HepG2 (cell line): ENCODE measurements around the gene ZNF526. TPM values are rescaled to one million over a fixed set of nuclear protein-coding genes. Genes with fewer than 3 reads are reported as not detected.
A peak's percentile ranks its signal among the peaks of the same experiment; 100 is the strongest.

Experiments
- CEBPG ChIP-seq: IDR thresholded peaks from 2 replicates; pipeline ENCODE4 v1.6.1; 2016
- GABPB1 ChIP-seq: IDR thresholded peaks from 2 replicates; pipeline ENCODE4 v1.6.1; 2016; ENCODE audit warnings: mild to moderate bottlenecking, missing genetic modification reagents, moderate library complexity, missing compliant biosample characterization
- KLF16 ChIP-seq, 2 experiments: sonication (generic) in 1 of 2; formaldehyde crosslinking in 1 of 2; IDR thresholded peaks; 2 replicates each; pipeline versions ENCODE4 v1.6.1 to v1.8.0; 2016 to 2023; ENCODE audit warnings: missing genetic modification reagents in 2 of 2, missing compliant biosample characterization in 1 of 2
- MAFK ChIP-seq, 2 experiments: IDR thresholded peaks in 1 of 2; conservative IDR thresholded peaks in 1 of 2; 2 replicates each; pipeline ENCODE4 v1.6.1; 2011; ENCODE audit warnings: improper control_type of control experiment in 2 of 2, low read length in 2 of 2
- MXD4 ChIP-seq: IDR thresholded peaks from 2 replicates; pipeline ENCODE4 v1.6.1; 2016; ENCODE audit warnings: mild to moderate bottlenecking, missing biosample characterization, missing genetic modification reagents
- PAF1 ChIP-seq: IDR thresholded peaks from 2 replicates; pipeline ENCODE4 v1.6.1; 2016; ENCODE audit warnings: missing genetic modification reagents, missing compliant biosample characterization
- SAP130 ChIP-seq: IDR thresholded peaks from 2 replicates; pipeline ENCODE4 v1.6.1; 2016; ENCODE audit warnings: low read depth
- XBP1 ChIP-seq: sonication (generic); formaldehyde crosslinking; IDR thresholded peaks from 2 replicates; pipeline ENCODE4 v1.5.0; 2020; ENCODE audit warnings: missing genetic modification reagents
- ZFP62 ChIP-seq: sonication (generic); formaldehyde crosslinking; IDR thresholded peaks from 2 replicates; pipeline ENCODE4 v1.4.0; 2020; ENCODE audit warnings: missing genetic modification reagents
- ZNF556 ChIP-seq: sonication (generic); formaldehyde crosslinking; IDR thresholded peaks from 2 replicates; pipeline ENCODE4 v1.4.0; 2020; ENCODE audit warnings: mild to moderate bottlenecking, missing genetic modification reagents, borderline replicate concordance
- ZNF619 ChIP-seq: sonication (generic); formaldehyde crosslinking; IDR thresholded peaks from 2 replicates; pipeline ENCODE4 v1.4.0; 2020; ENCODE audit warnings: mild to moderate bottlenecking, missing genetic modification reagents
- ZNF687 ChIP-seq: sonication (generic); formaldehyde crosslinking; IDR thresholded peaks from 2 replicates; pipeline ENCODE4 v1.5.1; 2020; ENCODE audit warnings: mild to moderate bottlenecking, missing genetic modification reagents, moderate library complexity
- ZNF775 ChIP-seq: sonication (generic); formaldehyde crosslinking; IDR thresholded peaks from 2 replicates; pipeline ENCODE4 v1.4.0; 2020; ENCODE audit warnings: missing genetic modification reagents, mild to moderate bottlenecking, moderate library complexity, borderline replicate concordance
- ZNF883 ChIP-seq: sonication (generic); formaldehyde crosslinking; IDR thresholded peaks from 2 replicates; pipeline ENCODE4 v1.5.1; 2020; ENCODE audit warnings: mild to moderate bottlenecking, missing genetic modification reagents; ENCODE audit errors: not compliant biosample characterization
- ZNF891 ChIP-seq: sonication (generic); formaldehyde crosslinking; IDR thresholded peaks from 2 replicates; pipeline ENCODE4 v1.5.0; 2020; ENCODE audit warnings: mild to moderate bottlenecking, missing genetic modification reagents
- polyA plus RNA-seq, 8 experiments: library from polyadenylated mRNA; depleted of rRNA in 3 of 8; stranded (reverse) in 7 of 8; unstranded in 1 of 8; fragments of >200 nt; fragmentation: Illumina TruSeq in 4 of 8; extraction: Trizol in 4 of 8; gene quantifications; 2 replicates each; pipeline versions ENCODE4 v1.2.1 to v1.2.3, GENCODE V29; 2011 to 2016; ENCODE audit warnings: low read depth in 4 of 8, missing spikeins in 1 of 8, mixed read lengths in 1 of 8; ENCODE audit not compliant: insufficient read depth in 1 of 8
- total RNA-seq, 5 experiments: library from RNA; depleted of rRNA; stranded (reverse); fragments of >200 nt; fragmentation: Illumina TruSeq; extraction: Trizol; gene quantifications; 2 replicates each; pipeline ENCODE4 v1.2.3, GENCODE V29; 2016; ENCODE audit warnings: low read depth in 1 of 5
- TF ChIP-seq, protein P1 (sequence below): sonication (generic); formaldehyde crosslinking; IDR thresholded peaks from 2 replicates; pipeline ENCODE4 v1.4.0; 2020; ENCODE audit warnings: missing genetic modification reagents, borderline replicate concordance
- TF ChIP-seq, protein P2 (sequence below): sonication (generic); formaldehyde crosslinking; IDR thresholded peaks from 2 replicates; pipeline ENCODE4 v1.4.0; 2020; ENCODE audit warnings: missing genetic modification reagents
- TF ChIP-seq, protein P3 (sequence below): sonication (generic); formaldehyde crosslinking; conservative IDR thresholded peaks from 2 replicates; pipeline ENCODE4 v1.8.0; 2022; ENCODE audit warnings: low read depth, missing genetic modification reagents

The ZNF526 gene
- total and polyA plus RNA-seq, 2 of the 13 experiments (the other 11 are each of a cell fraction or from before 2014, with no cell fraction given) = 3.3 to 8.4 TPM

GRCh38 chr19:42244347-42245220, 24.5 kb downstream of the ZNF526 start (continued):
- TF ChIP-seq, protein P1, sequence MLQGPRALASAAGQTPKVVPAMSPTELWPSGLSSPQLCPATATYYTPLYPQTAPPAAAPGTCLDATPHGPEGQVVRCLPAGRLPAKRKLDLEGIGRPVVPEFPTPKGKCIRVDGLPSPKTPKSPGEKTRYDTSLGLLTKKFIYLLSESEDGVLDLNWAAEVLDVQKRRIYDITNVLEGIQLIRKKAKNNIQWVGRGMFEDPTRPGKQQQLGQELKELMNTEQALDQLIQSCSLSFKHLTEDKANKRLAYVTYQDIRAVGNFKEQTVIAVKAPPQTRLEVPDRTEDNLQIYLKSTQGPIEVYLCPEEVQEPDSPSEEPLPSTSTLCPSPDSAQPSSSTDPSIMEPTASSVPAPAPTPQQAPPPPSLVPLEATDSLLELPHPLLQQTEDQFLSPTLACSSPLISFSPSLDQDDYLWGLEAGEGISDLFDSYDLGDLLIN (CRISPR knock-in tag) = peak; percentile 90
- TF ChIP-seq ZNF883 (CRISPR knock-in tag) = no peak
- TF ChIP-seq MXD4 = no peak; the same call in 1 of the 2 replicates
- TF ChIP-seq GABPB1 = peak; percentile 97
- no peak for TF ChIP-seq MAFK (conservative IDR thresholded peaks at IDR 0.05 in 1 of 2, IDR thresholded peaks at IDR 0.05 in 1 of 2; ENCODE audit: low read length in 2 of 2)
- TF ChIP-seq KLF16 (CRISPR knock-in tag; IDR thresholded peaks at IDR 0.05) = peak in 1 of 2 experiments; percentile 43; a peak in 1 of 4 replicates
- TF ChIP-seq, protein P2, sequence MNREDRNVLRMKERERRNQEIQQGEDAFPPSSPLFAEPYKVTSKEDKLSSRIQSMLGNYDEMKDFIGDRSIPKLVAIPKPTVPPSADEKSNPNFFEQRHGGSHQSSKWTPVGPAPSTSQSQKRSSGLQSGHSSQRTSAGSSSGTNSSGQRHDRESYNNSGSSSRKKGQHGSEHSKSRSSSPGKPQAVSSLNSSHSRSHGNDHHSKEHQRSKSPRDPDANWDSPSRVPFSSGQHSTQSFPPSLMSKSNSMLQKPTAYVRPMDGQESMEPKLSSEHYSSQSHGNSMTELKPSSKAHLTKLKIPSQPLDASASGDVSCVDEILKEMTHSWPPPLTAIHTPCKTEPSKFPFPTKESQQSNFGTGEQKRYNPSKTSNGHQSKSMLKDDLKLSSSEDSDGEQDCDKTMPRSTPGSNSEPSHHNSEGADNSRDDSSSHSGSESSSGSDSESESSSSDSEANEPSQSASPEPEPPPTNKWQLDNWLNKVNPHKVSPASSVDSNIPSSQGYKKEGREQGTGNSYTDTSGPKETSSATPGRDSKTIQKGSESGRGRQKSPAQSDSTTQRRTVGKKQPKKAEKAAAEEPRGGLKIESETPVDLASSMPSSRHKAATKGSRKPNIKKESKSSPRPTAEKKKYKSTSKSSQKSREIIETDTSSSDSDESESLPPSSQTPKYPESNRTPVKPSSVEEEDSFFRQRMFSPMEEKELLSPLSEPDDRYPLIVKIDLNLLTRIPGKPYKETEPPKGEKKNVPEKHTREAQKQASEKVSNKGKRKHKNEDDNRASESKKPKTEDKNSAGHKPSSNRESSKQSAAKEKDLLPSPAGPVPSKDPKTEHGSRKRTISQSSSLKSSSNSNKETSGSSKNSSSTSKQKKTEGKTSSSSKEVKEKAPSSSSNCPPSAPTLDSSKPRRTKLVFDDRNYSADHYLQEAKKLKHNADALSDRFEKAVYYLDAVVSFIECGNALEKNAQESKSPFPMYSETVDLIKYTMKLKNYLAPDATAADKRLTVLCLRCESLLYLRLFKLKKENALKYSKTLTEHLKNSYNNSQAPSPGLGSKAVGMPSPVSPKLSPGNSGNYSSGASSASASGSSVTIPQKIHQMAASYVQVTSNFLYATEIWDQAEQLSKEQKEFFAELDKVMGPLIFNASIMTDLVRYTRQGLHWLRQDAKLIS = no peak
- TF ChIP-seq, protein P3, sequence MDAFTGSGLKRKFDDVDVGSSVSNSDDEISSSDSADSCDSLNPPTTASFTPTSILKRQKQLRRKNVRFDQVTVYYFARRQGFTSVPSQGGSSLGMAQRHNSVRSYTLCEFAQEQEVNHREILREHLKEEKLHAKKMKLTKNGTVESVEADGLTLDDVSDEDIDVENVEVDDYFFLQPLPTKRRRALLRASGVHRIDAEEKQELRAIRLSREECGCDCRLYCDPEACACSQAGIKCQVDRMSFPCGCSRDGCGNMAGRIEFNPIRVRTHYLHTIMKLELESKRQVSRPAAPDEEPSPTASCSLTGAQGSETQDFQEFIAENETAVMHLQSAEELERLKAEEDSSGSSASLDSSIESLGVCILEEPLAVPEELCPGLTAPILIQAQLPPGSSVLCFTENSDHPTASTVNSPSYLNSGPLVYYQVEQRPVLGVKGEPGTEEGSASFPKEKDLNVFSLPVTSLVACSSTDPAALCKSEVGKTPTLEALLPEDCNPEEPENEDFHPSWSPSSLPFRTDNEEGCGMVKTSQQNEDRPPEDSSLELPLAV = no peak
- TF ChIP-seq ZNF891 (CRISPR knock-in tag) = 0 out of 2 replicates have a peak, but pooled peaks have one; percentile 57
- peak; percentile 91; the same call in 1 of the 2 replicates for TF ChIP-seq ZFP62 (CRISPR knock-in tag)
- TF ChIP-seq PAF1 (CRISPR knock-in tag) = no peak
- peak; percentile 62 for TF ChIP-seq ZNF687 (CRISPR knock-in tag)
- TF ChIP-seq ZNF556 = no peak; the same call in 1 of the 2 replicates
- no peak; the same call in 1 of the 2 replicates for TF ChIP-seq ZNF775 (CRISPR knock-in tag)
- no peak; the same call in 1 of the 2 replicates for TF ChIP-seq ZNF619 (CRISPR knock-in tag)
- TF ChIP-seq SAP130 = peak; percentile 86
- no peak for TF ChIP-seq XBP1 (CRISPR knock-in tag)
- peak; percentile 43; the same call in 1 of the 2 replicates for TF ChIP-seq CEBPG (CRISPR knock-in tag)
